Colonic mucosa (tissue), 4 donors: Measurements from ENCODE around the gene LCLAT1. TPM values are rescaled to one million over a fixed set of nuclear protein-coding genes. Genes with fewer than 3 reads are reported as not detected.

Experiments used
- DNase-seq: peaks from one replicate; pipeline ENCODE4 v3.0.0-alpha.2; 2020
- H3K27ac ChIP-seq: fragments of 200-600 bp; one replicate; pipeline ENCODE4 v1.8.0; 2021
- H3K27me3 ChIP-seq: fragments of 200-600 bp; one replicate; pipeline ENCODE4 v1.8.0; 2021
- H3K36me3 ChIP-seq: fragments of 200-600 bp; one replicate; pipeline ENCODE4 v1.8.0; 2021
- H3K4me1 ChIP-seq: fragments of 200-600 bp; one replicate; pipeline ENCODE4 v1.8.0; 2021; ENCODE audit warnings: mild to moderate bottlenecking
- H3K4me3 ChIP-seq: fragments of 200-600 bp; one replicate; pipeline ENCODE4 v1.8.0; 2021
- H3K9ac ChIP-seq, 2 donors: one replicate each; pipeline ENCODE4 v1.7.0; 2013; ENCODE audit warnings: control low read depth in 2 of 2, low read depth in 2 of 2, low read length in 2 of 2
- H3K9me3 ChIP-seq: fragments of 200-600 bp; one replicate; pipeline ENCODE4 v1.8.0; 2021
- intact Hi-C: fragments of 100-400 bp; cut with DNase I; formaldehyde crosslinking; loops from one replicate; pipeline ENCODE4 v1.14.1; 2022
- total RNA-seq, 2 donors: library from RNA; stranded (reverse); fragmentation: NEBNext Ultra II Directional in 1 of 2; extraction: Animal tissue kit (Norgen Biotek cat#: 25700) in 1 of 2; gene quantifications; one replicate each; pipeline ENCODE4 v1.2.1, GENCODE V29; 2021
- TF ChIP-seq, protein P1 (sequence below): fragments of 200-600 bp; IDR thresholded peaks from one replicate; pipeline ENCODE4 v1.8.0; 2022; ENCODE audit warnings: antibody characterized with exemption, mild to moderate bottlenecking
- donor health status: healthy.
- donor health status: DM: no; HTN: no; CAD: no.
- donor health status: DM: no; HTN: no; CAD: no.

The LCLAT1 gene
- total RNA-seq, 2 donors from 2014 or later, result 20.0 to 25.5 TPM

DNA sequence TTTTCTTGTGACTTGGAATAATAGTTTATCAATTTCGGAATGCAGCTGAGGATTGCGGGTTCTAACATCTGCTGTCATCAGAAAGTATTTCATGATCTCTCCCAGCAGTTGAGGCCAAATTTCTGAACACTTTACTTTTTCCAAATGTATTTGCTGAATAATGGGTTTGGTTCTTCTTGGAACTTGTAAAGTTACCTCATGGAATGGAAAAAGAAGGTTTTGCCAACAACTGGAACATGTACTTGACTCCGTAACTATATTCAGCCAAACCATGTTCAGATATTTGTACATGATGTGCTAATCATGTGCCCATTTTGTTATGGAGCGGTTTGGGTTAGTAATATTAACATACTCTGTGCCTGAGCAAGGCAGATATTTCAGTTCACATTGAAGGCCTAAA, 119.6 kb downstream of the LCLAT1 start:
- TF ChIP-seq, protein P1, sequence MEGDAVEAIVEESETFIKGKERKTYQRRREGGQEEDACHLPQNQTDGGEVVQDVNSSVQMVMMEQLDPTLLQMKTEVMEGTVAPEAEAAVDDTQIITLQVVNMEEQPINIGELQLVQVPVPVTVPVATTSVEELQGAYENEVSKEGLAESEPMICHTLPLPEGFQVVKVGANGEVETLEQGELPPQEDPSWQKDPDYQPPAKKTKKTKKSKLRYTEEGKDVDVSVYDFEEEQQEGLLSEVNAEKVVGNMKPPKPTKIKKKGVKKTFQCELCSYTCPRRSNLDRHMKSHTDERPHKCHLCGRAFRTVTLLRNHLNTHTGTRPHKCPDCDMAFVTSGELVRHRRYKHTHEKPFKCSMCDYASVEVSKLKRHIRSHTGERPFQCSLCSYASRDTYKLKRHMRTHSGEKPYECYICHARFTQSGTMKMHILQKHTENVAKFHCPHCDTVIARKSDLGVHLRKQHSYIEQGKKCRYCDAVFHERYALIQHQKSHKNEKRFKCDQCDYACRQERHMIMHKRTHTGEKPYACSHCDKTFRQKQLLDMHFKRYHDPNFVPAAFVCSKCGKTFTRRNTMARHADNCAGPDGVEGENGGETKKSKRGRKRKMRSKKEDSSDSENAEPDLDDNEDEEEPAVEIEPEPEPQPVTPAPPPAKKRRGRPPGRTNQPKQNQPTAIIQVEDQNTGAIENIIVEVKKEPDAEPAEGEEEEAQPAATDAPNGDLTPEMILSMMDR, result no peak
- no peaks in the 10 kb centered on the region for H3K9me3 ChIP-seq
- H3K27me3 ChIP-seq, result no peaks in the 10 kb centered on the region
- H3K4me1 ChIP-seq, result no peaks in the 10 kb centered on the region
- no peak overlapping the region for H3K4me3 ChIP-seq
- no peak for DNase-seq
- H3K36me3 ChIP-seq, result no peaks in the 10 kb centered on the region
- no peak overlapping the region for H3K27ac ChIP-seq
- H3K9ac ChIP-seq, result no peak overlapping the region
- intact Hi-C loops, result no loop called here

DNA sequence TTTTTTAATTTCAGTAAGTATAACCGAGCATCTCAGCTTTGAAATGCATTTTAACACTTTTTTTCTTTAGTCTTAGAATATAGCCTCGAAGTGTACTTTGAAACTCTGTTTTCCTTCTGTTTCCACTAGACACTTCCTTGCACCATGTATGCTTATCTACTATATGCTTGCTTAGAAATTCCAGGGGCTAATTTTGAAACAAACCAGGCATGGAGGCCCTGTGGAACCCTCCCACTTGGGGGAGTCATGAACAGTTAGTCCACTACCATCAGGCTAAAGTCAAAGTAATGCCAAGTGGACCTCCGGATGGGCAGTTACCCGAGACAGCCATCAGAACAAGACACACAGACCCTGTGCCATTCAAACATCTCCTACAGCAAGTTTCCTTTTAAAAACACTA, 120.3 kb downstream of the LCLAT1 start:
- Histone ChIP-seq H3K27me3 (no peaks in the 10 kb centered on the region), H3K27ac (no peak overlapping the region), H3K36me3 (no peaks in the 10 kb centered on the region), H3K9ac (no peak overlapping the region), H3K4me3 (no peak overlapping the region), H3K9me3 (no peaks in the 10 kb centered on the region), H3K4me1 (no peaks in the 10 kb centered on the region)
- DNase-seq, result no peak
- intact Hi-C loops, result no loop called here
- TF ChIP-seq, protein P1, result no peak

DNA sequence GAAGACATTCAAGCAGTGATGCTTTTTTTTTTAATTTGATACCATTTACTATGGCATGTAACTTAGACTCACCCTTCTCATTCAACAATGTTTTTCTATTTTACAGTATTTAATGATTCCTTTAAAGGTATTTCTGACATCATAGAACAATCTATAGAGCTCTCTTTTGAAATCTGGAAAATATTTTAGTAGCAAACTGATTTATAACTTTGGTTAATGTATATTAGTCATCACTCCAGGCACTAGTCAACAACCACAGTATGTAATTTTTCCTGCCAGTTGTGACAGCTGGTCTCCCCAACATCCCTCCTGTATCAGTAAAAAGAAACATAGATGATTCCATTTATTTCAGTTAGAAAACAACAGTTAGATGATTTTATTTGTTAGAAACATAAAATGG, 122.9 kb downstream of the LCLAT1 start:
- Histone ChIP-seq H3K9me3 (no peaks in the 10 kb centered on the region), H3K4me3 (no peak overlapping the region), H3K4me1 (no peaks in the 10 kb centered on the region), H3K36me3 (no peaks in the 10 kb centered on the region), H3K9ac (no peak overlapping the region), H3K27ac (no peak overlapping the region), H3K27me3 (no peaks in the 10 kb centered on the region)
- DNase-seq, result no peak
- TF ChIP-seq, protein P1, result no peak
- intact Hi-C loops, result no loop called here

DNA sequence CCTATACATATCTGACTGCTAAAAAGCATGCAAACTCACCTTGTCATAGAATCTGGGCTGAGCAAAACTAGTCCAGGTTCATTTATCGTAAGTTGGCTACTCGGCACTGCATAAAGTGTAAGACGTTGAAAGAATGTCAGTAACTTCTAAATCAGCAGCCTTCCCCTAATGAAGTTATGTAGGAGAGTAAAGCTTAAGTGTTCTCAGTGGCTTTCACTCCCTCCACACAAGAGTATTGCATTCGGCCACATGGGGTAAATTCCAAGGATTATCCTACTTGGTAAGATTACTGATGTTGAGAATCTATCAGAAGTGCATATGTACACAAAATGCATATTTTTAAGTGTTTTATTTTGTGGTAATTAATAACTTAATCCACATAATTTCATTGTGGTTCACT, 130.1 kb downstream of the LCLAT1 start:
- DNase-seq, result no peak
- TF ChIP-seq, protein P1, result no peak
- intact Hi-C loops, result no loop called here
- Histone ChIP-seq H3K27ac (no peak overlapping the region), H3K4me1 (no peaks in the 10 kb centered on the region), H3K9ac (no peak overlapping the region), H3K9me3 (no peaks in the 10 kb centered on the region), H3K27me3 (no peaks in the 10 kb centered on the region), H3K36me3 (no peaks in the 10 kb centered on the region), H3K4me3 (no peak overlapping the region)

DNA sequence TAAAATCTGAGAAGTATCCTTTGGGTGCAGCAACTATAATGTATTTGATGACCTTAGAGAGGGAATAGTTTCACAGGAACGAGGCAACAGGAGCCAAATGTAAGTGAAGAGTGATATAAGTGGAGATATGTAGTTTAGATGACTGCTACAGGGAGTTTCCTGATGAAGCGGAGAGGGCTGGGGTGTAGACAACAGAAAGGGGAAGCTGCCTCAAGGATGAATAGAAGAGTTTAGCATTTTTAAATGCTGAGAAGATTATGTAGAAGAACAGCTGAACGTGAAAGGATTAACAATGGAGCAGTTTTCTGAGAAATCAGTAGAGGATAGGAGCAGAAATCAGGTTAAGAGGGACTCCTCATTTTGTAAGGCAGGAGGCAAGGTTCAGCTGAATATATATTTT, 133.3 kb downstream of the LCLAT1 start:
- intact Hi-C loops, result no loop called here
- H3K27me3 ChIP-seq, result no peaks in the 10 kb centered on the region
- H3K9me3 ChIP-seq, result no peaks in the 10 kb centered on the region
- no peak overlapping the region for H3K9ac ChIP-seq
- DNase-seq, result no peak
- H3K4me3 ChIP-seq, result no peak overlapping the region
- H3K36me3 ChIP-seq, result no peaks in the 10 kb centered on the region
- H3K4me1 ChIP-seq, result no peaks in the 10 kb centered on the region
- TF ChIP-seq, protein P1, result no peak
- no peak overlapping the region for H3K27ac ChIP-seq

DNA sequence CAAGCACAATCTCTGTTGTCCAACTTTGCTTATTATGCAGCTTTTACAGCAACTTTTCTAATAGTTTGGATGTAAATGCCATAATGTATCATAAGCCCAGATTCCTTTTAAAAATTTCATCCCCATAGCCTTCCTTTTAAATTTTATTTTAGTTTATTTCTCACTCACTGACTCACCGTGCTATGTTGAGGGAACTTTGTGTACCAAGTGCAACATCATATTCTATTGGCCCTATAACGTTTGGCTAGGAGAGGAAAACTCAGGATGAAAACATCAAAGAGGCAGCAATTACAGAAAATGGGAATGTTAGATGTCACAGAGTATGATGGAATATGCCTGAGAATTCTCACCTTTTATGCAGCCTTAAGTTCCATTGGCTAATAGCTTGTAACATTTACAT, 135.5 kb downstream of the LCLAT1 start:
- H3K9ac ChIP-seq, result no peak overlapping the region
- H3K4me3 ChIP-seq, result no peak overlapping the region
- intact Hi-C loops, result no loop called here
- H3K4me1 ChIP-seq, result no peaks in the 10 kb centered on the region
- no peaks in the 10 kb centered on the region for H3K36me3 ChIP-seq
- H3K27ac ChIP-seq, result no peak overlapping the region
- no peaks in the 10 kb centered on the region for H3K9me3 ChIP-seq
- no peak for DNase-seq
- no peaks in the 10 kb centered on the region for H3K27me3 ChIP-seq
- TF ChIP-seq, protein P1, result no peak
